Measurements from ENCODE around the gene SPTBN1. TPM values are rescaled to one million over a fixed set of nuclear protein-coding genes. Genes with fewer than 3 reads are reported as not detected.
"Not testable (repeated sequence)": the region's sequence is repeated elsewhere in the genome, so short reads cannot be mapped to it uniquely, and the experiment has no call there.

The SPTBN1 gene
- total RNA-seq, 1 donor from 2014 or later: 501 TPM

DNA sequence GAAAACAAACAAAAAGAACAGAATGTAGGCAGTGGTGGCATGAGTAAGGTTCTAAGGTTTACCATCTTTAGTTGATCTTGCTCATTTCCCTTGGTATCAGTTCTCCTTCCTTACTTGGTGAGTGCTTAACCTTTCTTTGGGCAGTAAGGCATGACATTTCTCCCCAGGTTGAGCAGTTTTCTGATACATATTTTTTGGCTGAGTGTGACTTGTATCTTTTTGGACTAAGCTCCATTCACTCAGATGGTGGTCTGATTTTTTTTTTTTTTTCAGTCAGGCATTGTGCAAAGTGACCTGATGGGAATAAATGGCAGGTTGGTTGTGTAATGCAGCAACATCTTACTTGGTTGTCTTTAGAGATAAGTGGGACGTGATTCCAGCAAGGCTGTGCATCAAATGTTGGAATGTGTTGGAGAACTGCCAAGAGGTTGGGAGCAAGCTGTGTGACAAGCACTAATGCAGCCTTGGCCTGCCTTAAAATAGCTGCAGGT is 15.1 kb downstream of the SPTBN1 start:
- DNase-seq: no peak

DNA sequence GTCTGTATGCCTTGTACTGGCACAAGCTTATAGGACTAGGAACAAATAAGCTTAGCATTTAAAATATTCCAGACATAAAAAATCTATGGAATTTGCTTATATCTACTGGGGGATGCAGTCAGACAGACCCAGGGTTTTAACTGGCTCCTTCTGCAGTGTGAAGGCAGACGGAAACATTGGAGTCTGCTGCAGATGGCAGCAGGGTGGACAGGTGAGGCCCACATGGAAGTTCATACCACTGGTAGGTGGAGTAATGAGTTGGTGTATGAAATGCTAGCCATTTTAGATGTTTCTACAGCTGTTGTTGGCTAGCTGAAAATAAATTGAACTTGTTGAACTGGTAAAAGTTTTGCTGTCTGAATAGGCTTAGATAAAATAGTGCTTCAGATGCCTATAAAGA is 17.7 kb downstream of the SPTBN1 start:
- no peak for DNase-seq

- no peak for DNase-seq
Measured at GRCh38 chr2:54475285-54475684, 19.2 kb downstream of the SPTBN1 start.

DNA sequence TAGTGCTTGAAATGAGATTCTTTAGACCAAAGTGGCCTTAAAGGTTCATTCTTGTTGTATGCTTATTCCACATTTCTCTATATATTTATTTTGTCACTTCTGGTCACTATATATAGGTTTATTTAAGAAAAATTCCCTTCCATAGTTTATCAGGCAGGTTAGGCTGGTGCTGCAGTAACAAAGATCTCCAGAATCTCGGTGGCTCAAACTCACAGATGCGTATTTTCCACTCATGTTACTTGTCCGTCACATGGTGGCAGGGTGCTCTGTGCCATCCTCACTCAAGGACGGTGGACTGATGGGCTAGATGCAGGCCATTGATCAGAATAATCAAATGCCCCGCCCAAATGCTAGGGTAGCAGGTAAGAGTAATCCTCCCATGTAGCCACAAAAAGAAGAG is 19.8 kb downstream of the SPTBN1 start:
- DNase-seq: no peak

DNA sequence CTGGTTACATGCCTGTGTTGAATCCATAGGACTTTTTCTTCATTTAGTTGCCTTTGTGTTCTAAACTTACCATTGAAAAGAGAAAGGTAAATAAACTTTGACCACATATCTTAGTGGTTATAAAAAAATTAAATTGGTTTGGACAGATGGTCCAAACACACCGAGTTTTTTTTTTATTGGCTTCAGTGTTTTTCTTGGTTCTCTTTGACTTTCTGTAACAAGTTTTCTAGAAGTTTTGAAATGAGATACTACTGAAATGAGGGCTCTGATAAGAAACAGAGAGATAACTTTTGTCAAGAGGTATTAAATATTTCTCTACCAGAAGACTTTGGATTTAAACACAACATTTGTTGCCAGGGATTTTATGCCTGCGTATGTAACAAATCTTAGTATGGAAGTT is 20.7 kb downstream of the SPTBN1 start:
- no peak for DNase-seq

- no peak for DNase-seq
Measured at GRCh38 chr2:54477896-54478295, 21.8 kb downstream of the SPTBN1 start.

- DNase-seq: no peak
Measured at GRCh38 chr2:54478899-54479298, 22.8 kb downstream of the SPTBN1 start.

- DNase-seq: no peak
Measured at GRCh38 chr2:54479424-54479823, 23.3 kb downstream of the SPTBN1 start.

DNA sequence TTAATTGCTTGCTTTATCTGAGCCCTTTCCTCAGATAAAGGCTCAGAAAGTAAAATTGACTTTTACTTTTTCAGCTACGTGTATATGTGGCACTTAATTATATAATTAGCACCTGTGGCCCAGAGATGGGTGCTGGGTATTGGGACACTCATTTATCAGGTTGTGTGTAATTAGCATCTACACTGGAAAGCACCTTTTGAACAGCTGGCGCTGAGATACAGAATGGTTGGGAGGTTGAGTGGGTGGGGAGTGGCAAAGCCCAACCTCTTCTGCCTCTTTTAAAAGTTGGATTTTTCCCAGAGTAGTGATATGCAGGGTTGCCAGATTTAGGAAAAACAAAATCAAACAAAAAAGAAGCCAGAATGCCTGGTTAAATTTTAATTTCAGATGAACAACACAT is 23.9 kb downstream of the SPTBN1 start:
- DNase-seq: no peak

DNA sequence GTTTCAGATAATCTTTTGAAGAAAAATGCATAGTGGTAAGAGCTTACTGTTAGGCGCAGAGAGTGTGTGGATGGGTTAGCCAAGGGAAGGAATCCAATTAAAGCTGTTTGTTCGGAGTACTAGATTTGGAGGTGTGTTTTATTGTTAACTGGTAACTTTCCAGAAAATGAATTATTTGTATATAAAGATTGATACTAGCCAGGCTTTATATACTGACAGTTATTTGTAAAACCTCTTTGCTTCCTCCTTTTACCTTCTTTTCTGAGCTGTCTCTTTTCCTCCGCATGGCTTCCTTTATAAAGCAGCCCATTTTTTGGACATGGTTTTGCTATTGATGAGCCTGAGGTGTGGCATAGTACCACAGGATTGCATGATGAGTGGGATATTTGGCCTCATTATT is 25.6 kb downstream of the SPTBN1 start:
- DNase-seq: no peak

DNA sequence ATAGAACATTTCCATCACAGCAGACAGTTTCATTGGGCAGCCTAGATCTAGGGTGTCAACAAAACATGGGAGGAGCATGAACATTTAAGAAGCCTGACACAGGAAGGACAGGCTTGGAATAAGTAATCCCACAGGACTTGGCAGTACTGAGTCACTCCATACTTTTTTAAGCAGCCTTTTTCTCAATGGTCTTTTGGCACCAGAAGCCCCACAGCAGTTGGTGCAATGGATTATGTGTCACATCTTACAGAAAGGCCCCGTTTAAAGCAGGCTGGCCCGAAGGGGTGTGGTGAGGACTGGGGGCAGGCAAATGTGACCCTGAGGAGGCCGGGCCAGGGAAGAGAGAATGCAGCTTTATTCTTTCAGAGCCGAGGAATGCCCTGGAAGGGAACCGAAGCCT is 26.6 kb downstream of the SPTBN1 start:
- DNase-seq: no peak

DNA sequence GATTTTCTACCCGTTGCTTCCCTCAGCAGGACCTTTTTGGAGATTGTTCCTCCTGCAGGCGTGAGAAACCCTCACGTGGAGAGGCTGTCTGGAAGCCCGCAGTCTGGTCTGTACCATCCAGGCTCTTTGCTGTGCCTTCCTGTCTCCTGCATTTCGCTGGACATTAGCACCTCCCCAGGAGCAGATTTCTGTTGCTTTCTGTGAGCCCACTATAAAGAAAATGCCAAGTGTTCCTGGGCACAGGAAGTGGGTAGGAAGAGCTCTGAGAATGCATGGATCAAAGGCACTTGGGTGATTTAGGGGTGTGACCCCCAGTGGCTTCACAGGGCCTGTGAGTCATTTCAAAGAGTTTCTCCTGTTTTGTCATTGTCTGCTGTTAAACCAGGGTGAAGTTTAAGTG is 27.3 kb downstream of the SPTBN1 start:
- no peak for DNase-seq

- DNase-seq: not testable (repeated sequence)
Measured at GRCh38 chr2:54485756-54486155, 29.6 kb downstream of the SPTBN1 start.

DNA sequence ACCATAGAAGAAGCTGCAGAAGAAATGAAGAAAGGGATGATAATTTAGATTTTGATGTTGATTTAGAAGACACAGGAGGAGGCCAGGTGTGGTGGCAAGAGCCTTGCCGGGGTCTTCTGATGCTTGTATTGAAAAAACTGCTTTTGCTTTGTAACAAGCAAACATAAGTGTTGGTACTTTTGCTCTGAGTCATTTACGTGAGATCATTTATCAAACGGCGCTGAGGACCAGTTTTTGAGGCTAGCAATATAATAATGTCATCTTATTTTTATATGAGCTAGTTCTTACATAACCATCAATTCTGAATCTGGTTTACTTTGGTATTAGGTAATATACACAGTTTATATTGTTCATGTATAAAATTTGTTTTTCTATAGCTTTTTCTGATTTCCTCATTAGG is 30.6 kb downstream of the SPTBN1 start:
- no peak for DNase-seq

GRCh38 chr2:54490863-54491262 is 34.7 kb downstream of the SPTBN1 start:
- DNase-seq: no peak

- no peak for DNase-seq
Measured at GRCh38 chr2:54492335-54492734, 36.2 kb downstream of the SPTBN1 start.

DNA sequence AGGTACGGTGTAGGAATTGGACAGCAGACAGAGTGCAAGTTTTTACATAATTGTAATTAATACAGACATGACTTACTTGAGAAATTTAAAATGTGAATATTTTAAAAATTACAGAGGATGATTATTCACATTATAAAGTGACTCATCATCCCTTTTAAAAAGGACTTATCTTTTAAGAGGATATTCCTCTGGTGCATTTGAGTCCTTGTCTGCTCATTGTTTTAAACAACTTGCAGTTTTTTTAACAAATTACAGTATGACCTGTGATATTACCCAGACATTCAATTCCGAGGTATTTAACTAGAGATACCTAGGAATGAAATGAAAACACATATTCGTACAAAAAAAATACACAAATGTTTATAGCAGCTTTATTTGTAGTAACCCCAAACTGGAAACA is 38.0 kb downstream of the SPTBN1 start:
- no peak for DNase-seq

- DNase-seq: no peak
Measured at GRCh38 chr2:54496920-54497319, 40.8 kb downstream of the SPTBN1 start.

DNA sequence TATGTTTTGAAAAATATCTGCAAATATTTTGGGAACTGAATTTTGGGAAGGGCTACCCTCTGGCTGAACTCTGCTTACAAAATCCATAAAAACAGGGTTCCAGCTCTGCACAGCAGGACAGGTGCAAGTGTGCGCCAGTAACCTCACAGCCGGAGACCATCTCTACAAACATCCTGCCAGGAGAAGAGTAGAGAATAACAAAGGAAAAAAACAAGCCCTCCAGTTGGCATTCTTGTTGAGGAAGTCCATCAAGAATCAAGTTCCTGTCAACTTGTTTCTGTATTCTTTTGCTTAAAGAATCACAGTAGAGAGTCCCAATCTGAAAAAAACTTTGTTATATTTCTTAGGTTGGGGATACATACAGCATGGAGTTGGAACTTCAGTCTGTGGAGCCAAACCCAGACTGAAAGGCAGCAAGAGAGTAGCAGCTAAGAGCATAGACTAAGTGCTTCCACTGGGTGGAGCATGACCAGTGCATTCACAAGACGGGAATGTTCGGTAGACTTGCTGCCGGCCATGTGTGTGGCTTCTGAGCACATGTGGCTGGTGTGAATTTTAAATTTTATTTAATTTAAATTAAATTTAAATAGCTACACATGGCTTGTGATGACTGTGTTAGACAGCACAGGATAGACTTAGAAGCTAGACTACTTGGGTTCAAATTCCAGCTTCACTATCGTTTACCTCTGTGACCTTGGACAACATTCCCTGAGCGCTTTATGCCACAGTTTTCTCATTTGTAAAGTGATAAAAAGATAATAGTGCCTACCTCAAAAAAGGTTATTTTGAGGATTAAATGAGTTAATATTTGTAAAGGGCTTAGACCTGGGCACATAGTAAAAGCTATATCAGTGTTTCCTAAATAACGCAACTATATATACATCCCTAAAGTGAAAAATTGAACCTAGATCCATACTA is 41.9 kb downstream of the SPTBN1 start:
- DNase-seq: peak; percentile 12

GRCh38 chr2:54499661-54500060 is 43.5 kb downstream of the SPTBN1 start:
- DNase-seq: no peak

- DNase-seq: no peak
Measured at GRCh38 chr2:54500404-54501205, 44.5 kb downstream of the SPTBN1 start.

DNA sequence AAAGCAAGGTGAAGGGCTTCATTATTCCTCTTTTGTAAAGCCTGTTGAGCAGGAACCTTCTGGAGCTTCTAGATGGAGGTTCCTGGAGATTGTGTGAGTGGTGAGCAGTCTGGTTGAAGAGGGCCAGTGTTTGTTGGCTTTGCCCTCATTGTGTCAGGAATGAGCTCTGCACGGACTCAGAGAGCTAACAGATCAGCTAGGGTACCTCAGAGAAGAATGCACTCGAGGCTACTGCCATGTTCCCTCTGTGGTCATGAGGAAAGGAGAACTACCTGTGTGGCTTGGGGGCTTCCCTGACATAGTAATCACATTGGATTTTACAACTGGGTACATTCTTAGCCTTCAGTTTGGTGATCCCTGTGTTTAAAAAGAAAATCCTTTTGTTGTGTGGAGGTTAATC is 46.6 kb downstream of the SPTBN1 start:
- DNase-seq: no peak

GRCh38 chr2:54503192-54503591 is 47.1 kb downstream of the SPTBN1 start:
- DNase-seq: no peak

Data from occipital lobe (tissue), 2 donors.